ENCODE measurements around the gene SNX11.

Gene SNX11

GRCh38 chr17:48169926-48170325, 62.4 kb downstream of the SNX11 start:
- H3K27ac ChIP-seq (ENCODE audit: extremely low read depth, low read depth, low read length): no peak overlapping the region
- TF ChIP-seq ZNF544 (tag by site-specific recombination; IDR thresholded peaks at IDR 0.05) (no peak), ZNF843 (tag by site-specific recombination; IDR thresholded peaks at IDR 0.05) (no peak), ZNF768 (tag by site-specific recombination; IDR thresholded peaks at IDR 0.05) (no peak), ZNF23 (tag by site-specific recombination; IDR thresholded peaks at IDR 0.05; ENCODE audit: borderline replicate concordance) (no peak), ZNF138 (tag by site-specific recombination; IDR thresholded peaks at IDR 0.05; ENCODE audit: borderline replicate concordance) (no peak), ZBTB21 (tag by site-specific recombination; IDR thresholded peaks at IDR 0.05) (no peak), ZSCAN4 (tag by site-specific recombination; IDR thresholded peaks at IDR 0.05) (no peak), ZNF2 (tag by site-specific recombination; IDR thresholded peaks at IDR 0.05) (no peak), EGR2 (tag by site-specific recombination; IDR thresholded peaks at IDR 0.05; ENCODE audit: low read depth) (no peak), GLIS2 (tag by site-specific recombination; IDR thresholded peaks at IDR 0.05) (no peak), TSHZ1 (tag by site-specific recombination; IDR thresholded peaks at IDR 0.05; ENCODE audit: borderline replicate concordance) (no peak), PRDM10 (tag by site-specific recombination; IDR thresholded peaks at IDR 0.05) (no peak), ZNF19 (tag by site-specific recombination; IDR thresholded peaks at IDR 0.05; ENCODE audit: low read depth) (no peak), ZNF335 (tag by site-specific recombination; conservative IDR thresholded peaks at IDR 0.05) (no peak), ZNF354C (tag by site-specific recombination; IDR thresholded peaks at IDR 0.05; ENCODE audit: borderline replicate concordance, low read depth) (no peak), GLI4 (tag by site-specific recombination; IDR thresholded peaks at IDR 0.05) (no peak)
- ChIA-PET CTCF (interaction anchor here (0.6 to 6.1 kb wide), 2 partner anchors 11 to 233 kb away, joined by 5 to 52 read pairs; no protein-coding TSS in a partner anchor), POLR2A (no interaction called here)
- H3K36me3 ChIP-seq (ENCODE audit: control insufficient read depth in 2 of 2, insufficient read depth in 1 of 2, low read length in 2 of 2): no peaks in the 10 kb centered on the region
- H3K4me1 ChIP-seq (ENCODE audit: control insufficient read depth, insufficient read depth, low read length): no peaks in the 10 kb centered on the region
- H3K4me3 ChIP-seq (ENCODE audit: low read depth, low read length): no peak overlapping the region
- no peaks in the 10 kb centered on the region for H3K9me3 ChIP-seq (ENCODE audit: control insufficient read depth, insufficient read depth, low read depth, low read length)
